Left hindlimb (tissue), 1 donor: ENCODE measurements around the gene TBC1D22A.
"Not testable (repeated sequence)": the region's sequence is repeated elsewhere in the genome, so short reads cannot be mapped to it uniquely, and the experiment has no call there.

Experiments used
- DNase-seq: peaks from one replicate; pipeline ENCODE4 v3.0.0-alpha.2; 2018

TBC1D22A gene

GRCh38 chr22:47131632-47132427 is 369.4 kb downstream of the TBC1D22A start:
- no peak for DNase-seq

DNA sequence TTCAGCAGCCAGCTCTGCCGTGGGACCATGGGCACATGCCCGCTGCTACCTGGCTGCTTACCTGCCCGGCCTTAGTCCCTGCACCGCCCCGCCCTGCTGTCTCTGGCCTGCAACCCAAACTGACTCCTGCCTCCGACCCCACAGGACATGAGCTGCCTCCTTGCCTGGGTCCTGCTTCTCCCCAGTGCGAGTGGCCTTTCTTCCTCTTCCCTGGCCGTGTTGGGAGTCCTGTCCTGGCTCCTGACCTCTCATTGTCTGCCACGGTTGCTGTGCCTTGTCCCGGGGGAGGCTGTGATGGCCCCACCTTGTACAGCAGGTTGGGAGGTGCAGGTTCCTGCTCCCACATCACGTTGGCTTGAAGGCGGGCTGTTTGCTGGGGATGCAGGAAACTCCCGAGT is 370.0 kb downstream of the TBC1D22A start:
- no peak for DNase-seq

DNA sequence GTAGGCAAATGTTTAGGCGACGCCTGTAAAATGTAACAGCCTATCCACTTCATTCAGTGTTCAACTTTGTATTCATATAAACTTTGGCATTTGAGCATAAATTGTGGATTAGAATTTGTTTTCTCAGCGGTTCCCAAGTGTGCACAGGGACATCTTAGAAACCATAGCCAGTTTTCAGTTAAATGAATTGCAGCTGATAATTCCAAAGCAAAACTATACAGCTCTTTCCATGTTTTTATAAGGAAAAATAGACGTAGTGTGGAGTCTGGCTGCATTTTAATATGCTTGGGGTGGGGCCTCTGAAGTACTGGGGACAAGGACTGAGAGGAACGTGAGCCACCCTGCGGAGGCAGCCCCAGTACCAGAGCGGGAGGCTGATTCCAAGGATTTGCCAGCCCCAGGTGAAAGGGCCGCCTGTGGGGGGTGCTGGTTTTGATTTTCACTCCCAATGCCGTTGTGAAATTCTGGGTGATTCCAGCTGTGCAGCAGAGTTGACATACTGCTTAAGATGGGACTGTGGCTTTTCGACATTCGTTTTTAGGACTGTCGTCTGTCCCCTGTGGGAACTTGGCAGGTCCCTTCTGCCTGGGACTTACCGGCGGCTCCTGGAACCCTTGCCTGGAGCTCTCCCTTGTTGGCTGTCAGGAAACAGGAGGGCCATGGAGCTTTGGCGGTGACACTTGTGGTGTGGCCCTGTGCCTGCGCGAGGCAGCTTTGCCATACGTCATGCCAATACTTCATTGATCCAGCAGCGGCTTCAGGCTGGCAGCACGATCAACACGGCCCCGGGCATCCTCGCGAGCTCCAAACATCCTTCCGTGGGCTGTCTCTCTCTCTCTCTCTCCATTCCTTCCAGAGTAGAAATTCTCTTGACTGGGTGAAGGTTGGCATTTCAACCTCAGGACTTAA is 370.9 kb downstream of the TBC1D22A start:
- DNase-seq = no peak

DNA sequence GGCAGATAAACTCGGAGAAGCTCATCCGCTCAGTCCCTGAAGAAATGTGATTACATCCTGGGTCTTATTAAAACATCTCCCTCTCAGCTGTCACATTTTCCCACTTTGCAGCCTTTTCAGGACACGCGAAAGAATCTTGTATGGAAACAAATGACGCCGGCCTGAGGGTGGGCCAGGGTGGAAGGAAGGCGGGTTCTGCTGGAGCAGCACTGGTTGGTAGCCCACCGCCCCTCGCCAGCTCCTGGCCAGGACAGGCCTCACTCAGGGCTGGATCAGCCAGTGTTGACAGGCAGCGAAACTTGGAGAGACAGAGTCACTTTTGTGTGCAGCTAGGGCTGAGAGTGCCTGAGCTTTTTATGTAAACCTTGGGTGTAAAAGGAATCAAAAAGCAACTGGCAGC is 371.8 kb downstream of the TBC1D22A start:
- no peak for DNase-seq

GRCh38 chr22:47135338-47135737 is 372.9 kb downstream of the TBC1D22A start:
- no peak for DNase-seq

GRCh38 chr22:47136050-47136449 is 373.6 kb downstream of the TBC1D22A start:
- DNase-seq = no peak

GRCh38 chr22:47136671-47137070 is 374.2 kb downstream of the TBC1D22A start:
- no peak for DNase-seq

DNA sequence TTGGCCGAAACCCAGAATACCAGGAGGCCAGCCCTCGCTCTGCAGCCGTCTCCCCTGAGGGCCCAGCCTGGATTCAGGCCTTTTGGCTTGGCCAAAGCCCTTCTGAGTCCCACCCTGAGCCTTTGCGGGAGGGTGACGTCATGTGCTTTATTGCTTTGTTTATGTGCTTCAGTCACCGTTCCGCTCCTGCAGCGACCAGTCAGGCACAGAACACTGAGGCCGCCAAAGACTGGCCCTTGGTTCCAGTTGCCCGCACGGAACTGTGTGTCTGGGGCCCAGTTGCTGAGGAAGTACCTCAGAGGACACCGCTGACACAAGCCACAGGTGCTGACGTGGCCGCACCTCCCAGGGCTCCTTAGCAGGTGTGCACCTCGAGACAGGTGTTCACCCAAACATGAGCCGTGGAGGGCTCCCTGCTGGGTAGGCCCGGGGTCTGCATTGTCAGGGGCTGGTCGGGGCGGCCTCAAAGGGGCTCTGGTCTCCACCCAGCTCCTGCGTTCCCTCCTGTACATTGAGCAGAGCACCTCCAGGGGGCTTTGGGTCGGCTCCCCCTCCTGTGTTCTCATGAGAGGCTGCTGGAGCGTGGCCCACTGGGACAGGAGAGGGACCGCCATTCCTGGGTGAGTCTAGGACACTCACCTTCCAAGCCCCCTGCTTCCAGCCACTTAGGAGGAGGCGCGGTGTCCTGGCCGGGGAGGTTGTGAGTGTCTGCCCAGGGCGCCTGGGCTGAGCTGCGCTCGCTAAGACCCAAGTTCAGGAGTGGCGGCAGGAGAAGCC is 376.8 kb downstream of the TBC1D22A start:
- DNase-seq = no peak

- no peak for DNase-seq
These were observed 377.3 kb downstream of the TBC1D22A start for GRCh38 chr22:47139790-47140119.

DNA sequence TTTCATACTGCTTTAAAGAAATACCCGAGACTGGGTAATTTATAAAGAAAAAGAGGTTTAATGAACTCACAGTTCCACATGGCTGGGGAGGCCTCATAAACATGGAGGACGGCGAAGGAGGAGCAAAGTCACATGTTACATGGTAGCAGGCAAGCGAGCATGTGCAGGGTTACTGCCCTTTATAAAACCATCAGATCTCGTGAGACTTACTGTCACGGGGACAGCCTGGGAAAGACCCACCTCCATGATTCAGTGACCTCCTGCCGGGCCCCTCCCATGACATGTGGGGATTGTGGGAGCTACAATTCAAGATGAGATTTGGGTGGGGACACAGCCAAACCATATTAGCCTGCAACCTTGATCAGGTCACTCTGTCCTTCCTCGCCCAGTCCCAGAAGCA is 378.5 kb downstream of the TBC1D22A start:
- not testable (repeated sequence) for DNase-seq

DNA sequence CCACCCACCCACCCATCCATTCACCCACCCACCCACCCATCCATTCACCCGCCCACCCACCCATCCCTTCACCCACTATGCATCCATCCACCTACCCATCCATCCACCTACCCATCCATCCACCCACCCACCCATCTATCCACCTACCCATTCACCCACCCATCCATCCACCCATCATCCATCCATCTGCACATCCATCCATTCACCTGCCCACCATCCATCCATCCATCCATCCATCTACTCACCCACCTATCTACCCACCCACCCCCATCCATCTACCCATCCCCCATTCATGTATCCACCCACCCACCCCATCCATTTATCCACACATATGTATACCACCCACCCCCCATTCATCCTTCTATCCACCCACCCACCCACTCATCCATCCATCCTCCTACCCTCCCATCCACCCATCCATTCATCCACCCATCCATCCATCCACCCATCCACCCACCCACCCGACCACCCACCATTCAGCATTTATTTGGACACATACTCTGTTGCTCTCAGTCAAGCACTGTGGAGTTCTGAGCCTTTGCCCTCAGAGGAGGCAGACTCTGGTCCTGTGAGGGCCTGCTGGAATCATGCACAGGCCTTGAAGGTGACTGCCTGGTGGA is 380.1 kb downstream of the TBC1D22A start:
- no peak for DNase-seq

GRCh38 chr22:47143249-47143938 is 380.9 kb downstream of the TBC1D22A start:
- DNase-seq = no peak

DNA sequence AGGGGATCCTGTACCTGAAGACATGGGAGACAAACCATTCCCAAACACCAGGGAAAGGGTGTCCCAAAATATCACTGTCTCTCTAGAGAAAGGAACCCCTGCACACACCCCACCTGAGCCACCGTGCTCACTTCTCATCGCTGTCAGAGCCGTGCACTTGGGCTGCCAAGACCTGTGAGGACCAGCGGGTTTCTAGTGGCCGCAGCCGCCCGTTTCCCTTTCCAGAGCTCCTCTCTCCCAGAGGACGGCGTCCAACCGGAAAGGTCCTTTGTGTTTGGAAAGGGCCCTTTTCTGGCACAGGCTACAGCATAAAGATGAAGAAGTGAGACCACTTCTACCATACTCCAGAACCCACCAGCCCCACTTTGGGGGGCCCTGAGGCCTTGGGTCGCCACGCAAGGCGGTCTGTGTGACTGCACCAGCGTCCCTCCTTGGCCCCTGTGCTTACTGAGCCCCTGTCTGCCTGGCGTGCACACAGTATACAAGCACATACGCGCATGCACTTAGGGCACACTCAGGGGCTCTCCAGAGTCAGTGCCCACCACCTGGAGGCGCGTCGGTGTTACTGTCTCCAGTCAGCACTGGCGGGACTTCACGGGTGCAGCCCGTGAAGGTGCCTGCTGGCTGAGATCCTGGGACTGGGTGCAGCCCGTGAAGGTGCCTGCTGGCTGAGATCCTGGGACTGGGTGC is 381.8 kb downstream of the TBC1D22A start:
- no peak for DNase-seq

DNA sequence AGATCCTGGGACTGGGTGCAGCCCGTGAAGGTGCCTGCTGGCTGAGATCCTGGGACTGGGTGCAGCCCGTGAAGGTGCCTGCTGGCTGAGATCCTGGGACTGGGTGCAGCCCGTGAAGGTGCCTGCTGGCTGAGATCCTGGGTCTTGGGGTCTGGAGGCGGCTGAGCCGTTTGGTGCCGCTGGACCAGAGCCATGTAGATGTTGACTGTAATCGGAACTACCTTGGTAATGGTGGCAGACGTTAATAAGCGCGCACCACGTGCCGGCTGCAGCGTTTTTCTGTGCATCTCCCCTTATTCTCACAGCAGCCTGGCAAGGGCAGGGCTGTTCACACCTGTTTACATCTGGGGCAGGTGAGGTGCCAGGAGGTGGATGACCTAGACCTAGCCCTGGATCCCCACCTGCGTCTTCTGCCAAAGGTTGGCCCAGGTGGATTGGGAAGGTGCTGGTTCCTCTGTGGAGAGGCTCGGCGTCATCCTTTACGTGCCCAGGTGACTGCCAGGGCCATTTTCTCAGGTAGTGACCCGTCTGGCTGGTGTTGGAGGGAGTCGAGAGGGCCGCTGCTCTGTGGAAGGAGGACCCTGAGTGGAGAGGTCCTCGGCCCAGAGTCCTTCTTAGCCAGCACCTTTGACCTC is 382.5 kb downstream of the TBC1D22A start:
- no peak for DNase-seq

DNA sequence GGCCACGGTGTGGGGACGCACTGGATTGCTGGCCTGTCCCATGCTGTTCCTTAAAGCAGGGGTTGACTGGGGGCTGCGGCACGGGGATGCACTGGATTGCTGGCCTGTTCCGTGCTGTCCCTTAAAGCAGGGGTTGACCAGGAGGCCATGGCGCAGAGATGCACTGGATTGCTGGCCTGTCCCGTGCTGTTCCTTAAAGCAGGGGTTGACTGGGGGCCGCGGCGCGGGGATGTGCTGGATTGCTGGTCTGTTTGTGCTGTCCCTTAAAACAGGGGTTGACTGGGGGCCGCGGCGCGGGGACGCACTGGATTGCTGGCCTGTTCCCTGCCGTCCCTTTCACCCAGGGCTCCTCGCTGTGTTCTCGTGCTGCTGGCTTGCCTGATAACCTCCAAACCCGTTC is 383.4 kb downstream of the TBC1D22A start:
- DNase-seq = no peak

- DNase-seq = no peak
These were observed 383.9 kb downstream of the TBC1D22A start for GRCh38 chr22:47146391-47146790.

- no peak for DNase-seq
These were observed 384.5 kb downstream of the TBC1D22A start for GRCh38 chr22:47146941-47147340.

GRCh38 chr22:47147572-47147971 is 385.1 kb downstream of the TBC1D22A start:
- no peak for DNase-seq

DNA sequence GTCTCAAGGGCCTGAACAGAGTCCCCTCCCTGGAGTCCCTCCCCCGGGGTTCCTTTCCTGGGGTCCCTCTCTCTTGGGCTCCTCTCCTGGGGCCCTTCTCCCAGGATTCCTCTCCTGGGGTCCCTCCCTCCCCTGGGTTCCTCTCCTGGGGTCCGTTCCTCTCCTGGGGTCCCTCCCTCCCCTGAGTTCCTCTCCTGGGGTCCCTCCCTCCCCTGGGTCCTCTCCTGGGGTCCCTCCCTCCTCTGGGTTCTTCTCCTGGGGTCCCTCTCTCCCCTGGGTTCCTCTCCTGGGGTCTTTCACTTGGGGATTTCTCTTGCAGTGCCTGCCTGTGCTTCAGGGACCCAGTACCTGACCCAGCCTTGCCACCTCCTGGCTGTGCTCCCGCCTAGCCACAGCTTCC is 386.1 kb downstream of the TBC1D22A start:
- DNase-seq = no peak

DNA sequence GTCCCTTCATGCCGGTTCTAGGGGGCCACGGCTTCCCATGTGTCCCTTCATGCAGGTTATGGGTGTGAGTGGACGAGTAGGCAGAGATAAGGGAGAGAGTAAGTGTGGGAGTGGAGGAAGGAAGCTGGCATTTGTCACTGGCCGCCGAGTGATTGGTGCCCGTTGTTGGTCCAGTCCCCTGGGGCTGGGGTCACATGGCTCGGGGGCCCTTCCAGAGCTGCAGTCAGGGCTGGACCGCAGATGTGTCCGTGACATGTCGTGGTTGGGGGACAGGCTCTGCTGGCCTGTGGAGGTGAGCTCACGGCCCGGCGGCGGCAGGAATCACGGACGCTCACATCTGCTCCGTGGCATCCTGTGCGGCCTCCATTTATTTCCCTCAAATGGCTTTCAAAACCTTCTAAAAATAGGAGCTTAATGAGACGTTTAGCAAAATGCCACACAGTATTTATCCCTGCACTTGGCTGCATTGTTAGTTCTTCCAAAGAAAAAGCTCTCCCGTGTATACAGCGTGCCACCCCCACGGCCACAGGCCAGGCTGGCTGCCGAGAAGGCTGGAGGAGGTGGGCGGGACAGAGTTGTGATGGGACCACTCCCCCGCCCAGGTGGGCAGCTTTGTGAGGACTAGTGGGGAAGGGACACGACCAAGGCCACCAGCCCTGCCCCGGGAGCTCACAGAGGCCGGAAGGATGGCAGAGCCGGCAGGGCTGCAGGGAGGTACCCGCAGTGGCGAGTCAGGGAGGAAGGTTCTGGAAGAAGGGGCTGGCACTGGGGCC is 386.7 kb downstream of the TBC1D22A start:
- DNase-seq = no peak
